ENCODE measurements around the gene RPL5. TPM values are rescaled to one million over a fixed set of nuclear protein-coding genes. Genes with fewer than 3 reads are reported as not detected.

The RPL5 gene
- total and polyA plus RNA-seq, 2 of the 4 experiments (the other 2 are of a cell fraction): 1,406 to 1,679 TPM

- H4K20me1 ChIP-seq (ENCODE audit: insufficient read depth, low read length): no peaks in the 10 kb centered on the region
- H3K56ac ChIP-seq (ENCODE audit: extremely low read depth, insufficient read depth, low read length): no peak overlapping the region
- peaks cover 3% of the 10 kb centered on the region; the same call in 1 of the 2 replicates for H3K4me1 ChIP-seq (ENCODE audit: control insufficient read depth, insufficient read depth, low read length)
- H4K91ac ChIP-seq (ENCODE audit: insufficient read depth, low read depth, low read length): no peak overlapping the region
- no peak overlapping the region for H3K4me3 ChIP-seq (ENCODE audit: insufficient read depth, low read depth, low read length)
- no peak overlapping the region for H3K14ac ChIP-seq (replicated peaks; ENCODE audit: low read depth, low read length)
- no peak overlapping the region for H2AK5ac ChIP-seq (ENCODE audit: low read depth, low read length)
- no peak overlapping the region for H2BK5ac ChIP-seq (ENCODE audit: low read depth, low read length, poor library complexity, severe bottlenecking)
- H4K5ac ChIP-seq (ENCODE audit: low read depth, low read length): no peak overlapping the region
- no peak overlapping the region for H3K27ac ChIP-seq (ENCODE audit: insufficient read depth, low read length)
- no peak overlapping the region for H3K4me2 ChIP-seq (ENCODE audit: low read depth, low read length)
- no peak overlapping the region for H2BK120ac ChIP-seq (ENCODE audit: low read depth, low read length)
- H3K9ac ChIP-seq (ENCODE audit: low read depth, low read length): no peak overlapping the region
- WGBS, 2 experiments (ENCODE audit: extremely low coverage in 2 of 2, insufficient read length in 1 of 2): no CpG with 5 or more reads among the region's 6 CpGs
- POLR2A ChIA-PET (ENCODE audit: unreplicated experiment): no interaction called here
- H3K4ac ChIP-seq (ENCODE audit: low read depth, low read length): no peak overlapping the region
- in situ Hi-C loops (cut with MboI; ENCODE audit: low sequenced_read_pairs): no loop called here
- no peaks in the 10 kb centered on the region for H3K27me3 ChIP-seq (ENCODE audit: control insufficient read depth, insufficient read depth, low read length)
- no peak overlapping the region for H2BK15ac ChIP-seq (ENCODE audit: low read depth, low read length)
- no peak overlapping the region for H3K23ac ChIP-seq (ENCODE audit: low read depth, low read length)
- H3K79me1 ChIP-seq (ENCODE audit: low read depth in 1 of 2, low read length in 2 of 2): 0 out of 4 replicates have a peak, but pooled peaks cover 0 to 4% of the 10 kb centered on the region in 2 experiments
- BruUV-seq (replicated peaks): no TSS peak
- TF ChIP-seq BHLHE40 (IDR thresholded peaks at IDR 0.05; ENCODE audit: low read depth, low read length) (no peak), CEBPB (IDR thresholded peaks at IDR 0.05; ENCODE audit: low read depth, low read length) (no peak), RAD21 (IDR thresholded peaks at IDR 0.05; ENCODE audit: low read length) (no peak), SMC3 (IDR thresholded peaks at IDR 0.05; ENCODE audit: low read depth, low read length) (no peak), FOS (IDR thresholded peaks at IDR 0.05; ENCODE audit: low read depth, low read length) (no peak), USF2 (IDR thresholded peaks at IDR 0.05; ENCODE audit: low read depth, low read length) (no peak), CHD1 (IDR thresholded peaks at IDR 0.05; ENCODE audit: low read depth, low read length) (no peak), POLR2A (IDR thresholded peaks at IDR 0.05; ENCODE audit: low read depth, low read length) (no peak), MAFK (IDR thresholded peaks at IDR 0.05; ENCODE audit: low read depth, low read length) (no peak), MAZ (IDR thresholded peaks at IDR 0.05; ENCODE audit: borderline replicate concordance, low read depth, low read length) (no peak), NFE2L2 (IDR thresholded peaks at IDR 0.05; ENCODE audit: low read depth, low read length) (no peak), RCOR1 (IDR thresholded peaks at IDR 0.05; ENCODE audit: insufficient replicate concordance, low read length) (no peak), RFX5 (IDR thresholded peaks at IDR 0.05; ENCODE audit: low read depth, low read length) (no peak), MXI1 (IDR thresholded peaks at IDR 0.05; ENCODE audit: borderline replicate concordance, low read depth, low read length) (no peak)
- TF ChIP-seq, protein P1, sequence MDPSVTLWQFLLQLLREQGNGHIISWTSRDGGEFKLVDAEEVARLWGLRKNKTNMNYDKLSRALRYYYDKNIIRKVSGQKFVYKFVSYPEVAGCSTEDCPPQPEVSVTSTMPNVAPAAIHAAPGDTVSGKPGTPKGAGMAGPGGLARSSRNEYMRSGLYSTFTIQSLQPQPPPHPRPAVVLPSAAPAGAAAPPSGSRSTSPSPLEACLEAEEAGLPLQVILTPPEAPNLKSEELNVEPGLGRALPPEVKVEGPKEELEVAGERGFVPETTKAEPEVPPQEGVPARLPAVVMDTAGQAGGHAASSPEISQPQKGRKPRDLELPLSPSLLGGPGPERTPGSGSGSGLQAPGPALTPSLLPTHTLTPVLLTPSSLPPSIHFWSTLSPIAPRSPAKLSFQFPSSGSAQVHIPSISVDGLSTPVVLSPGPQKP (IDR thresholded peaks at IDR 0.05; ENCODE audit: borderline replicate concordance, low read depth, low read length): no peak
- TF ChIP-seq, protein P2, sequence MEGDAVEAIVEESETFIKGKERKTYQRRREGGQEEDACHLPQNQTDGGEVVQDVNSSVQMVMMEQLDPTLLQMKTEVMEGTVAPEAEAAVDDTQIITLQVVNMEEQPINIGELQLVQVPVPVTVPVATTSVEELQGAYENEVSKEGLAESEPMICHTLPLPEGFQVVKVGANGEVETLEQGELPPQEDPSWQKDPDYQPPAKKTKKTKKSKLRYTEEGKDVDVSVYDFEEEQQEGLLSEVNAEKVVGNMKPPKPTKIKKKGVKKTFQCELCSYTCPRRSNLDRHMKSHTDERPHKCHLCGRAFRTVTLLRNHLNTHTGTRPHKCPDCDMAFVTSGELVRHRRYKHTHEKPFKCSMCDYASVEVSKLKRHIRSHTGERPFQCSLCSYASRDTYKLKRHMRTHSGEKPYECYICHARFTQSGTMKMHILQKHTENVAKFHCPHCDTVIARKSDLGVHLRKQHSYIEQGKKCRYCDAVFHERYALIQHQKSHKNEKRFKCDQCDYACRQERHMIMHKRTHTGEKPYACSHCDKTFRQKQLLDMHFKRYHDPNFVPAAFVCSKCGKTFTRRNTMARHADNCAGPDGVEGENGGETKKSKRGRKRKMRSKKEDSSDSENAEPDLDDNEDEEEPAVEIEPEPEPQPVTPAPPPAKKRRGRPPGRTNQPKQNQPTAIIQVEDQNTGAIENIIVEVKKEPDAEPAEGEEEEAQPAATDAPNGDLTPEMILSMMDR (conservative IDR thresholded peaks at IDR 0.05; ENCODE audit: low read depth, low read length): no peak
- H3K9me3 ChIP-seq (ENCODE audit: control insufficient read depth, insufficient read depth, low read length): no peaks in the 10 kb centered on the region
- ATAC-seq (ENCODE audit: low read depth): no peak
- intact Hi-C loops (cut with micrococcal nuclease): no loop called here
- H2AFZ ChIP-seq (replicated peaks; ENCODE audit: low read length, poor library complexity): no peak overlapping the region
- dilution Hi-C loops (cut with HindIII; ENCODE audit: low sequenced_read_pairs, unreplicated experiment): no loop called here
- no peak overlapping the region for H2BK20ac ChIP-seq (ENCODE audit: low read depth, low read length)
- no peaks in the 10 kb centered on the region for H3K36me3 ChIP-seq (ENCODE audit: control insufficient read depth, insufficient read depth, low read length)
- CTCF ChIA-PET: no interaction called here
- DNase-seq: no peak
- H3K18ac ChIP-seq (ENCODE audit: low read depth, low read length): no peak overlapping the region
- H2AK9ac ChIP-seq (replicated peaks; ENCODE audit: low read depth, low read length, poor library complexity): no peak overlapping the region
- H3K9me1 ChIP-seq (ENCODE audit: insufficient read depth, low read length): 0 out of 2 replicates have a peak, but pooled peaks cover 5% of the 10 kb centered on the region
- H4K8ac ChIP-seq (ENCODE audit: low read depth in 2 of 2, low read length in 2 of 2): no peak overlapping the region
These were observed 5.0 kb upstream of the RPL5 start for GRCh38 chr1:92826792-92827191.

Measured in IMR-90 (cell line).